Stimulated activated CD8-positive, alpha-beta memory T cell treated with anti-CD3 and anti-CD28 coated beads, Interleukin-7, amount 100 ng/mL, for 48 hours (primary cell): Measurements from ENCODE around the gene TEX36.
"Not testable (repeated sequence)": the region's sequence is repeated elsewhere in the genome, so short reads cannot be mapped to it uniquely, and the experiment has no call there.

ENCODE experiments used
- DNase-seq, 2 donors: peaks; one replicate each; pipeline ENCODE4 v3.0.0-alpha.2; 2020; ENCODE audit warnings: low read depth in 1 of 2; ENCODE audit errors: extremely low read depth in 1 of 2

The TEX36 gene

GRCh38 chr10:125637496-125637895, 45.5 kb downstream of the TEX36 start:
- no peak for DNase-seq

GRCh38 chr10:125634606-125635005, 48.4 kb downstream of the TEX36 start:
- DNase-seq = no peak

GRCh38 chr10:125633517-125633999, 49.4 kb downstream of the TEX36 start:
- DNase-seq = no peak

GRCh38 chr10:125631806-125632205, 51.2 kb downstream of the TEX36 start:
- no peak for DNase-seq

GRCh38 chr10:125629758-125630376, 53.1 kb downstream of the TEX36 start:
- DNase-seq = no peak

GRCh38 chr10:125628104-125629049, 54.6 kb downstream of the TEX36 start:
- DNase-seq = no peak

GRCh38 chr10:125627646-125628045, 55.3 kb downstream of the TEX36 start:
- DNase-seq = no peak

GRCh38 chr10:125626671-125627070, 56.3 kb downstream of the TEX36 start:
- no peak for DNase-seq

- DNase-seq = no peak
These were observed 57.4 kb downstream of the TEX36 start for GRCh38 chr10:125625586-125625985.

- DNase-seq = no peak
These were observed 58.2 kb downstream of the TEX36 start for GRCh38 chr10:125624800-125625199.

- DNase-seq = no peak
These were observed 61.9 kb downstream of the TEX36 start for GRCh38 chr10:125621052-125621451.

GRCh38 chr10:125620401-125620800, 62.6 kb downstream of the TEX36 start:
- no peak for DNase-seq

- DNase-seq = not testable (repeated sequence)
These were observed 69.9 kb downstream of the TEX36 start for GRCh38 chr10:125613062-125613461.

GRCh38 chr10:125611756-125612155, 71.2 kb downstream of the TEX36 start:
- DNase-seq = no peak

- DNase-seq = no peak
These were observed 71.7 kb downstream of the TEX36 start for GRCh38 chr10:125611216-125611615.

- no peak for DNase-seq
These were observed 73.1 kb downstream of the TEX36 start for GRCh38 chr10:125609859-125610258.

GRCh38 chr10:125608474-125608873, 74.5 kb downstream of the TEX36 start:
- no peak for DNase-seq

GRCh38 chr10:125607689-125608290, 75.2 kb downstream of the TEX36 start:
- DNase-seq = no peak

GRCh38 chr10:125606414-125607010, 76.5 kb downstream of the TEX36 start:
- no peak for DNase-seq
